G401.6 (cell line): ENCODE data around the gene SEMA3C.

ENCODE experiments used
- FAIRE-seq: peaks from 2 replicates; lab custom pipeline; 2012; peaks lifted over from hg19 to GRCh38; lab: Jason Lieb, UNC

SEMA3C gene

GRCh38 chr7:80823057-80823456 lies 95.8 kb downstream of the SEMA3C start:
- no peak for FAIRE-seq

GRCh38 chr7:80821771-80822319 lies 97.0 kb downstream of the SEMA3C start:
- no peak for FAIRE-seq

- peak; percentile 42 for FAIRE-seq
Observed at GRCh38 chr7:80819503-80819902, 99.3 kb downstream of the SEMA3C start.

- FAIRE-seq: peak; percentile 28
Observed at GRCh38 chr7:80818181-80818580, 100.7 kb downstream of the SEMA3C start.

GRCh38 chr7:80816806-80817205 lies 102.0 kb downstream of the SEMA3C start:
- no peak for FAIRE-seq

- FAIRE-seq: no peak
Observed at GRCh38 chr7:80815733-80816132, 103.1 kb downstream of the SEMA3C start.

GRCh38 chr7:80809545-80809944 lies 109.3 kb downstream of the SEMA3C start:
- FAIRE-seq: no peak

- peak; percentile 99 for FAIRE-seq
Observed at GRCh38 chr7:80807166-80807900, 111.5 kb downstream of the SEMA3C start.

- FAIRE-seq: no peak
Observed at GRCh38 chr7:80806663-80807062, 112.2 kb downstream of the SEMA3C start.

GRCh38 chr7:80804589-80804988 lies 114.3 kb downstream of the SEMA3C start:
- no peak for FAIRE-seq

- no peak for FAIRE-seq
Observed at GRCh38 chr7:80802527-80802926, 116.3 kb downstream of the SEMA3C start.

- FAIRE-seq: peak; percentile 6
Observed at GRCh38 chr7:80794631-80795573, 123.9 kb downstream of the SEMA3C start.

GRCh38 chr7:80791509-80791929 lies 127.3 kb downstream of the SEMA3C start:
- no peak for FAIRE-seq

- no peak for FAIRE-seq
Observed at GRCh38 chr7:80790877-80791276, 128.0 kb downstream of the SEMA3C start.

- no peak for FAIRE-seq
Observed at GRCh38 chr7:80787721-80788120, 131.1 kb downstream of the SEMA3C start.

GRCh38 chr7:80785961-80786536 lies 132.8 kb downstream of the SEMA3C start:
- no peak for FAIRE-seq

- FAIRE-seq: no peak
Observed at GRCh38 chr7:80785276-80785675, 133.6 kb downstream of the SEMA3C start.

GRCh38 chr7:80783678-80784327 lies 135.0 kb downstream of the SEMA3C start:
- FAIRE-seq: peak; percentile 98

- no peak for FAIRE-seq
Observed at GRCh38 chr7:80783186-80783677, 135.6 kb downstream of the SEMA3C start.

- peak; percentile 91 for FAIRE-seq
Observed at GRCh38 chr7:80781561-80781979, 137.3 kb downstream of the SEMA3C start.

- no peak for FAIRE-seq
Observed at GRCh38 chr7:80781146-80781545, 137.7 kb downstream of the SEMA3C start.

GRCh38 chr7:80779456-80779855 lies 139.4 kb downstream of the SEMA3C start:
- no peak for FAIRE-seq
